Subcutaneous abdominal adipose tissue (tissue), 5 donors: ENCODE data around the gene KRTAP22-1.

ENCODE experiments used
- H3K27ac ChIP-seq: one replicate; pipeline ENCODE4 v1.7.0; 2013; ENCODE audit warnings: low read depth, mild to moderate bottlenecking, inconsistent platforms, low read length, moderate library complexity
- H3K27me3 ChIP-seq, 5 donors: one replicate each; pipeline ENCODE4 v1.7.0; 2013; ENCODE audit warnings: low read length in 5 of 5, inconsistent platforms in 1 of 5; ENCODE audit not compliant: control insufficient read depth in 5 of 5, insufficient read depth in 4 of 5
- H3K36me3 ChIP-seq, 5 donors: one replicate each; pipeline ENCODE4 v1.7.0; 2013; ENCODE audit warnings: low read length in 5 of 5; ENCODE audit not compliant: control insufficient read depth in 5 of 5, insufficient read depth in 5 of 5
- H3K4me1 ChIP-seq, 5 donors: one replicate each; pipeline ENCODE4 v1.7.0; 2013; ENCODE audit warnings: low read length in 5 of 5, mild to moderate bottlenecking in 3 of 5, moderate library complexity in 1 of 5; ENCODE audit not compliant: control insufficient read depth in 5 of 5, insufficient read depth in 5 of 5
- H3K4me3 ChIP-seq, 5 donors: one replicate each; pipeline ENCODE4 v1.7.0; 2013; ENCODE audit warnings: low read length in 5 of 5, low read depth in 1 of 5
- H3K9ac ChIP-seq, 5 donors: one replicate each; pipeline ENCODE4 v1.7.0; 2013; ENCODE audit warnings: low read length in 5 of 5, mild to moderate bottlenecking in 4 of 5, moderate library complexity in 3 of 5
- H3K9me3 ChIP-seq, 5 donors: one replicate each; pipeline ENCODE4 v1.7.0; 2013; ENCODE audit warnings: low read length in 5 of 5; ENCODE audit not compliant: control insufficient read depth in 5 of 5
- donor health status: healthy.
- donor health status: healthy.
- donor health status: healthy.
- donor health status: healthy.
- donor health status: healthy.

Gene KRTAP22-1

GRCh38 chr21:30600787-30601186 is at the start of gene KRTAP22-1:
Gene KRTAP22-1, plus strand, starts transcription at chr21:30601087.
- no peak within 1 kb of the TSS for H3K9ac ChIP-seq
- H3K4me3 ChIP-seq = no peak within 1 kb of the TSS
- H3K27ac ChIP-seq = no peak within 1 kb of the TSS
- no peaks in the 10 kb centered on the region for H3K4me1 ChIP-seq
- peaks cover 0 to 3% (median 0%) of the 10 kb centered on the region in 5 donors for H3K9me3 ChIP-seq
- H3K36me3 ChIP-seq = no peaks in the 10 kb centered on the region
- H3K27me3 ChIP-seq = no peaks in the 10 kb centered on the region

GRCh38 chr21:30552782-30553181 is 48.1 kb upstream of the KRTAP22-1 start:
- Histone ChIP-seq H3K36me3 (no peaks in the 10 kb centered on the region), H3K27ac (no peak overlapping the region), H3K27me3 (no peaks in the 10 kb centered on the region), H3K9ac (no peak overlapping the region), H3K9me3 (peaks cover 0 to 4% (median 0%) of the 10 kb centered on the region in 5 donors), H3K4me1 (no peaks in the 10 kb centered on the region), H3K4me3 (no peak overlapping the region)

- Histone ChIP-seq H3K27ac (no peak overlapping the region), H3K4me1 (no peaks in the 10 kb centered on the region), H3K27me3 (no peaks in the 10 kb centered on the region), H3K9ac (no peak overlapping the region), H3K9me3 (peaks cover 0 to 4% (median 0%) of the 10 kb centered on the region in 5 donors), H3K36me3 (no peaks in the 10 kb centered on the region), H3K4me3 (no peak overlapping the region)
Observed at GRCh38 chr21:30555095-30555494, 45.8 kb upstream of the KRTAP22-1 start.

GRCh38 chr21:30561264-30561895 is 39.5 kb upstream of the KRTAP22-1 start, which contains the start of gene KRTAP19-7:
Gene KRTAP19-7, minus strand, starts transcription at chr21:30561314. Its CDS starts 25 bp downstream, at chr21:30561289.
- Histone ChIP-seq H3K27me3 (no peaks in the 10 kb centered on the region), H3K36me3 (no peaks in the 10 kb centered on the region), H3K9me3 (no peaks in the 10 kb centered on the region), H3K4me3 (no peak within 1 kb of the TSS), H3K9ac (no peak within 1 kb of the TSS), H3K4me1 (no peaks in the 10 kb centered on the region), H3K27ac (no peak within 1 kb of the TSS)

- Histone ChIP-seq H3K27me3 (no peaks in the 10 kb centered on the region), H3K9ac (no peak overlapping the region), H3K4me1 (no peaks in the 10 kb centered on the region), H3K27ac (no peak overlapping the region), H3K9me3 (no peaks in the 10 kb centered on the region), H3K36me3 (no peaks in the 10 kb centered on the region), H3K4me3 (no peak overlapping the region)
Observed at GRCh38 chr21:30561957-30562356, 38.9 kb upstream of the KRTAP22-1 start.

GRCh38 chr21:30563072-30563471 is 37.8 kb upstream of the KRTAP22-1 start:
- no peaks in the 10 kb centered on the region for H3K36me3 ChIP-seq
- no peaks in the 10 kb centered on the region for H3K9me3 ChIP-seq
- no peak overlapping the region for H3K27ac ChIP-seq
- no peak overlapping the region for H3K4me3 ChIP-seq
- H3K9ac ChIP-seq = no peak overlapping the region
- H3K27me3 ChIP-seq = no peaks in the 10 kb centered on the region
- H3K4me1 ChIP-seq = no peaks in the 10 kb centered on the region

GRCh38 chr21:30563630-30564029 is 37.3 kb upstream of the KRTAP22-1 start:
- H3K36me3 ChIP-seq = no peaks in the 10 kb centered on the region

GRCh38 chr21:30567617-30568016 is 33.3 kb upstream of the KRTAP22-1 start:
- H3K4me3 ChIP-seq = no peak overlapping the region
- H3K9ac ChIP-seq = no peak overlapping the region
- H3K27ac ChIP-seq = no peak overlapping the region
- no peaks in the 10 kb centered on the region for H3K4me1 ChIP-seq
- no peaks in the 10 kb centered on the region for H3K27me3 ChIP-seq
- H3K9me3 ChIP-seq = no peaks in the 10 kb centered on the region
- no peaks in the 10 kb centered on the region for H3K36me3 ChIP-seq

More at GRCh38 chr21:30563630-30564029, 37.3 kb upstream of the KRTAP22-1 start:
- Histone ChIP-seq H3K27ac (no peak overlapping the region), H3K9me3 (no peaks in the 10 kb centered on the region), H3K27me3 (no peaks in the 10 kb centered on the region), H3K4me1 (no peaks in the 10 kb centered on the region), H3K4me3 (no peak overlapping the region), H3K9ac (no peak overlapping the region)

- no peak overlapping the region for H3K4me3 ChIP-seq
- H3K9me3 ChIP-seq = no peaks in the 10 kb centered on the region
- H3K27me3 ChIP-seq = no peaks in the 10 kb centered on the region
- no peaks in the 10 kb centered on the region for H3K4me1 ChIP-seq
- H3K36me3 ChIP-seq = no peaks in the 10 kb centered on the region
- no peak overlapping the region for H3K9ac ChIP-seq
- H3K27ac ChIP-seq = no peak overlapping the region
Observed at GRCh38 chr21:30577766-30578165, 23.1 kb upstream of the KRTAP22-1 start.

GRCh38 chr21:30579346-30579745 is 21.5 kb upstream of the KRTAP22-1 start:
- H3K4me1 ChIP-seq = no peaks in the 10 kb centered on the region
- no peaks in the 10 kb centered on the region for H3K27me3 ChIP-seq
- H3K36me3 ChIP-seq = no peaks in the 10 kb centered on the region
- no peaks in the 10 kb centered on the region for H3K9me3 ChIP-seq
- no peak overlapping the region for H3K27ac ChIP-seq
- H3K9ac ChIP-seq = no peak overlapping the region
- no peak overlapping the region for H3K4me3 ChIP-seq
